MCF 10A (cell line): ENCODE results near the gene SETD1B. TPM values are rescaled to one million over a fixed set of nuclear protein-coding genes. Genes with fewer than 3 reads are reported as not detected.

Experiments
- BruUV-seq: library from RNA; stranded (reverse); fragments of 400-500 nt; replicated peaks from 2 replicates; lab custom pipeline; 2021; lab: Mats Ljungman, UMichigan
- CTCF ChIA-PET: fragments of 300-600 bp; sonication (Branson Sonifier 250); formaldehyde crosslinking; extraction: SDS; loops from one replicate; lab custom pipeline; 2021; ENCODE audit warnings: antibody characterized with exemption, inconsistent platforms; lab: Yijun Ruan, JAX
- POLR2A ChIA-PET: fragments of 300-600, 350-650 bp; sonication (Branson Sonifier 250); formaldehyde crosslinking; extraction: SDS; loops from one replicate; lab custom pipeline; 2020; ENCODE audit warnings: antibody characterized with exemption, inconsistent platforms; lab: Yijun Ruan, JAX
- DNase-seq: peaks from one replicate; pipeline ENCODE4 v3.0.0-alpha.2; 2018; ENCODE audit not compliant: unreplicated experiment
- H3K27ac Mint-ChIP-seq: one replicate; pipeline ENCODE4 v1.8.0; 2022; ENCODE audit warnings: mild to moderate bottlenecking, low read depth, mixed read lengths; ENCODE audit not compliant: unreplicated experiment
- H3K27me3 Mint-ChIP-seq: one replicate; pipeline ENCODE4 v1.8.0; 2022; ENCODE audit warnings: mixed read lengths; ENCODE audit not compliant: insufficient read depth, unreplicated experiment
- H3K36me3 Mint-ChIP-seq: one replicate; pipeline ENCODE4 v1.8.0; 2022; ENCODE audit warnings: mild to moderate bottlenecking, moderate library complexity, mixed read lengths; ENCODE audit not compliant: insufficient read depth, unreplicated experiment
- H3K4me1 Mint-ChIP-seq: one replicate; pipeline ENCODE4 v1.8.0; 2022; ENCODE audit warnings: mixed read lengths; ENCODE audit not compliant: insufficient read depth, unreplicated experiment
- H3K4me3 Mint-ChIP-seq: one replicate; pipeline ENCODE4 v1.8.0; 2022; ENCODE audit warnings: mild to moderate bottlenecking, moderate library complexity, mixed read lengths; ENCODE audit not compliant: unreplicated experiment
- H3K9me3 Mint-ChIP-seq: one replicate; pipeline ENCODE4 v1.8.0; 2022; ENCODE audit warnings: mixed read lengths; ENCODE audit not compliant: unreplicated experiment
- CTCF ChIP-seq: fragments of 200-600 bp; IDR thresholded peaks from one replicate; pipeline ENCODE4 v1.8.0; 2022; ENCODE audit warnings: antibody characterized with exemption, mild to moderate bottlenecking; ENCODE audit not compliant: unreplicated experiment
- intact Hi-C: fragments of 100-400 bp; cut with micrococcal nuclease; formaldehyde crosslinking; loops from 2 replicates; pipeline ENCODE4 v1.14.1; 2022
- total RNA-seq: library from RNA; stranded (reverse); gene quantifications from 2 replicates; pipeline ENCODE4 v1.2.3, GENCODE V29; 2022

SETD1B gene
- total RNA-seq, 1 experiment from 2014 or later = 19.7 TPM

GRCh38 chr12:121825041-121825523, 21.3 kb downstream of the SETD1B start:
- intact Hi-C loops = no loop called here
- no peak for DNase-seq
- Mint-ChIP-seq H3K9me3 (no peaks in the 10 kb centered on the region), H3K27ac (no peak overlapping the region), H3K36me3 (peaks cover 73% of the 10 kb centered on the region), H3K4me3 (no peak overlapping the region), H3K27me3 (no peaks in the 10 kb centered on the region), H3K4me1 (no peaks in the 10 kb centered on the region)
- POLR2A ChIA-PET = interaction anchor here (0.9 to 1.1 kb wide), 2 partner anchors 14 to 64 kb away, joined by 3 read pairs; partner anchors contain the start of gene PSMD9
- TF ChIP-seq CTCF = no peak
- BruUV-seq = no TSS peak
- CTCF ChIA-PET = interaction anchor here (0.7 to 2.1 kb wide), 4 partner anchors 14 to 31 kb away, joined by 3 to 7 read pairs (median 3); partner anchors contain the start of gene RHOF

GRCh38 chr12:121826318-121827150, 22.7 kb downstream of the SETD1B start:
- H3K27me3 Mint-ChIP-seq = no peaks in the 10 kb centered on the region
- no peak overlapping the region for H3K27ac Mint-ChIP-seq
- CTCF ChIA-PET = interaction anchor here (1.9 kb wide), 1 partner anchor 32 kb away, joined by 8 read pairs; the partner anchor contains the start of gene RHOF
- H3K9me3 Mint-ChIP-seq = no peaks in the 10 kb centered on the region
- BruUV-seq = no TSS peak
- H3K36me3 Mint-ChIP-seq = peaks cover 76% of the 10 kb centered on the region
- H3K4me1 Mint-ChIP-seq = no peaks in the 10 kb centered on the region
- intact Hi-C loops = no loop called here
- DNase-seq = no peak
- H3K4me3 Mint-ChIP-seq = no peak overlapping the region
- no peak for TF ChIP-seq CTCF
- POLR2A ChIA-PET = interaction anchor here (0.6 to 1.5 kb wide), 3 partner anchors 24 to 124 kb away, joined by 3 to 4 read pairs (median 3); no protein-coding TSS in a partner anchor

GRCh38 chr12:121827351-121828099, 23.7 kb downstream of the SETD1B start:
- H3K4me1 Mint-ChIP-seq = no peaks in the 10 kb centered on the region
- BruUV-seq = no TSS peak
- no peak for TF ChIP-seq CTCF
- H3K27me3 Mint-ChIP-seq = no peaks in the 10 kb centered on the region
- peaks cover 77% of the 10 kb centered on the region for H3K36me3 Mint-ChIP-seq
- no peak overlapping the region for H3K27ac Mint-ChIP-seq
- H3K4me3 Mint-ChIP-seq = no peak overlapping the region
- intact Hi-C loops = no loop called here
- no peaks in the 10 kb centered on the region for H3K9me3 Mint-ChIP-seq
- ChIA-PET CTCF (interaction anchor here (1.2 to 1.9 kb wide), 4 partner anchors 11 to 33 kb away, joined by 4 to 8 read pairs (median 5); partner anchors contain the start of gene RHOF), POLR2A (interaction anchor here (0.6 to 1.7 kb wide), 5 partner anchors 10 to 202 kb away, joined by 3 to 9 read pairs (median 4); no protein-coding TSS in a partner anchor)
- no peak for DNase-seq
